OCI-LY3 (cell line): ENCODE measurements around the gene FCHSD2.

ENCODE experiments used
- H2AFZ ChIP-seq: fragments of 200-600, 300-600 bp; shearing (Covaris generic); 2 replicates; pipeline ENCODE4 v1.6.0; 2014; ENCODE audit warnings: antibody characterized with exemption, low read depth, low read length
- H3K27ac ChIP-seq: fragments of 200-600, 300-600 bp; sonication (generic); 2 replicates; pipeline ENCODE4 v1.5.1; 2014; ENCODE audit warnings: mild to moderate bottlenecking, low read length, moderate library complexity, mixed read lengths
- H3K27me3 ChIP-seq: fragments of 200-600, 300-600 bp; sonication (generic); 2 replicates; pipeline ENCODE4 v1.6.1; 2014; ENCODE audit warnings: low read depth, low read length, mixed read lengths
- H3K36me3 ChIP-seq: fragments of 200-600, 300-600 bp; sonication (generic); replicated peaks from 2 replicates; pipeline ENCODE3; 2014; ENCODE audit warnings: low read depth, low read length, mixed read lengths
- H3K4me1 ChIP-seq: fragments of 300-600, 200-600 bp; sonication (generic); 2 replicates; pipeline ENCODE4 v1.6.1; 2014; ENCODE audit warnings: low read length, mixed read lengths
- H3K4me2 ChIP-seq: fragments of 200-600, 300-600 bp; sonication (generic); 2 replicates; pipeline ENCODE4 v1.6.1; 2014; ENCODE audit warnings: low read length, mixed read lengths
- H3K4me3 ChIP-seq: fragments of 300-600, 200-600 bp; sonication (generic); 2 replicates; pipeline ENCODE4 v1.5.1; 2014; ENCODE audit warnings: antibody characterized with exemption, mild to moderate bottlenecking, low read length, moderate library complexity
- H3K79me2 ChIP-seq: fragments of 300-600, 200-600 bp; shearing (Covaris generic); 2 replicates; pipeline ENCODE4 v1.6.1; 2014; ENCODE audit warnings: mild to moderate bottlenecking, low read length, mixed read lengths
- H3K9ac ChIP-seq: fragments of 300-600, 200-600 bp; shearing (Covaris generic); 2 replicates; pipeline ENCODE4 v1.6.0; 2014; ENCODE audit warnings: mild to moderate bottlenecking, low read length, moderate library complexity
- H3K9me3 ChIP-seq: fragments of 200-600, 300-600 bp; shearing (Covaris generic); 2 replicates; pipeline ENCODE4 v1.6.1; 2014; ENCODE audit warnings: low read length, mixed read lengths; ENCODE audit not compliant: insufficient read depth
- H4K20me1 ChIP-seq: fragments of 200-600, 300-600 bp; sonication (generic); 2 replicates; pipeline ENCODE4 v1.6.1; 2016; ENCODE audit warnings: low read length, mixed read lengths; ENCODE audit not compliant: insufficient read depth
- CTCF ChIP-seq: fragments of 200-600, 300-600 bp; sonication (generic); IDR thresholded peaks from 2 replicates; pipeline ENCODE4 v1.5.1; 2014; ENCODE audit warnings: antibody characterized with exemption, low read length, low read depth
- EZH2phosphoT487 ChIP-seq: fragments of 200-600 bp; shearing (Covaris generic); IDR thresholded peaks from 2 replicates; pipeline ENCODE4 v1.6.1; 2018; ENCODE audit warnings: antibody characterized with exemption, mixed run types, low read depth

The FCHSD2 gene

GRCh38 chr11:73085189-73085875 lies 56.8 kb downstream of the FCHSD2 start:
- TF ChIP-seq EZH2phosphoT487, result no peak
- TF ChIP-seq CTCF, result no peak
- H3K27me3 ChIP-seq, result no peaks in the 10 kb centered on the region
- peak overlapping the region; percentile 0 for H3K9ac ChIP-seq
- no peak overlapping the region for H2AFZ ChIP-seq
- peak overlapping the region; percentile 63 for H3K27ac ChIP-seq
- H3K4me2 ChIP-seq, result peak overlapping the region; percentile 38
- peaks cover 45% of the 10 kb centered on the region for H3K36me3 ChIP-seq
- H3K4me1 ChIP-seq, result peaks cover 40% of the 10 kb centered on the region
- no peaks in the 10 kb centered on the region for H3K9me3 ChIP-seq
- H4K20me1 ChIP-seq, result peaks cover 78% of the 10 kb centered on the region
- H3K4me3 ChIP-seq, result peak overlapping the region; percentile 36
- peaks cover 100% of the 10 kb centered on the region for H3K79me2 ChIP-seq

GRCh38 chr11:73078631-73079030 lies 63.5 kb downstream of the FCHSD2 start:
- peaks cover 57% of the 10 kb centered on the region for H3K36me3 ChIP-seq

GRCh38 chr11:73077454-73077853 lies 64.7 kb downstream of the FCHSD2 start:
- H3K4me1 ChIP-seq, result peaks cover 33% of the 10 kb centered on the region

More at GRCh38 chr11:73078631-73079030, 63.5 kb downstream of the FCHSD2 start:
- Histone ChIP-seq H4K20me1 (peaks cover 81% of the 10 kb centered on the region), H3K4me2 (no peak overlapping the region), H3K4me1 (peaks cover 21% of the 10 kb centered on the region), H3K4me3 (no peak overlapping the region), H3K9ac (no peak overlapping the region), H3K9me3 (peaks cover 8% of the 10 kb centered on the region; the same call in 1 of the 2 replicates), H3K27me3 (no peaks in the 10 kb centered on the region), H2AFZ (no peak overlapping the region), H3K27ac (no peak overlapping the region), H3K79me2 (peaks cover 100% of the 10 kb centered on the region)
- TF ChIP-seq EZH2phosphoT487, result no peak
- no peak for TF ChIP-seq CTCF

More at GRCh38 chr11:73077454-73077853, 64.7 kb downstream of the FCHSD2 start:
- Histone ChIP-seq H3K4me2 (no peak overlapping the region), H3K36me3 (peaks cover 46% of the 10 kb centered on the region), H3K79me2 (peaks cover 100% of the 10 kb centered on the region), H4K20me1 (peaks cover 84% of the 10 kb centered on the region), H3K9ac (no peak overlapping the region), H3K9me3 (peaks cover 8% of the 10 kb centered on the region; the same call in 1 of the 2 replicates), H3K4me3 (no peak overlapping the region), H2AFZ (no peak overlapping the region), H3K27me3 (no peaks in the 10 kb centered on the region), H3K27ac (no peak overlapping the region)
- no peak for TF ChIP-seq CTCF
- no peak for TF ChIP-seq EZH2phosphoT487
